Activated CD4-positive, alpha-beta memory T cell treated with anti-CD3 and anti-CD28 coated beads for 36 hours (primary cell): Measurements from ENCODE around the gene OR10P1. TPM values are rescaled to one million over a fixed set of nuclear protein-coding genes. Genes with fewer than 3 reads are reported as not detected.
A peak's percentile ranks its signal among the peaks of the same experiment; 100 is the strongest.

Experiments
- CTCF ChIA-PET: fragments of 350-600 bp; sonication (Branson Sonifier 250); formaldehyde crosslinking; loops from one replicate; lab custom pipeline; 2021; ENCODE audit warnings: antibody characterized with exemption, inconsistent platforms; lab: Charles Lee
- POLR2A ChIA-PET: fragments of 350-600 bp; sonication (Branson Sonifier 250); formaldehyde crosslinking; loops from one replicate; lab custom pipeline; 2021; ENCODE audit warnings: antibody characterized with exemption; lab: Charles Lee
- DNase-seq: peaks from one replicate; pipeline ENCODE4 v3.0.0-alpha.2; 2020
- H3K27ac Mint-ChIP-seq: one replicate; pipeline ENCODE4 v1.8.0; 2021; ENCODE audit warnings: mixed read lengths
- H3K27me3 Mint-ChIP-seq: one replicate; pipeline ENCODE4 v1.8.0; 2021; ENCODE audit warnings: mixed read lengths
- H3K36me3 Mint-ChIP-seq: one replicate; pipeline ENCODE4 v1.8.0; 2021; ENCODE audit warnings: mixed read lengths
- H3K4me1 Mint-ChIP-seq: one replicate; pipeline ENCODE4 v1.8.0; 2021; ENCODE audit warnings: low read depth, mixed read lengths
- H3K4me3 Mint-ChIP-seq: one replicate; pipeline ENCODE4 v1.8.0; 2021; ENCODE audit warnings: mild to moderate bottlenecking, mixed read lengths
- H3K9me3 Mint-ChIP-seq: one replicate; pipeline ENCODE4 v1.8.0; 2021; ENCODE audit warnings: mixed read lengths
- intact Hi-C: fragments of 100-400 bp; cut with micrococcal nuclease; formaldehyde crosslinking; loops from one replicate; pipeline ENCODE4 v1.15.1; 2023
- total RNA-seq, 2 experiments: library from RNA; stranded (reverse); gene quantifications; one replicate each; pipeline ENCODE4 v1.2.3, GENCODE V29; 2021

The OR10P1 gene
- total RNA-seq, 2 experiments from 2014 or later, result not detected

DNA sequence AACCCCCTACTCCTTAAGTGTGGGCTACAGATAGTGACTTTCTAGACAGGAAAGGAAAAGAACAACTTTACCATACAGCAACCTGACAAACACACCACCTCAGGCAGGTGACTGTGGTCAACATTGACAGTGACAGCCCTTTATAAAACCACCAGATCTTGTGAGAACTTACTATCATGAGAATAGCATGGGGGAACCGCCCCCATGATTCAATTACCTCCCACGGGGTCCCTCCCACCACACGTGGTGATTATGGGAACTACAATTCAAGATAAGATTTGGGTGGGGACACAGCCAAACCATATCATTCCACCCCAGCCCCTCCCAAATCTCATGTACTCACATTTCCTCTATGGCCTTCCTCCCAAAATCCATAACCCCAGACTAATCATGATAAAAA is 16.3 kb downstream of the OR10P1 start:
- intact Hi-C loops, result no loop called here
- CTCF ChIA-PET, result no interaction called here
- no peak for DNase-seq
- no peak overlapping the region for H3K4me3 Mint-ChIP-seq
- H3K36me3 Mint-ChIP-seq, result peaks cover 4% of the 10 kb centered on the region
- no peaks in the 10 kb centered on the region for H3K27me3 Mint-ChIP-seq
- H3K9me3 Mint-ChIP-seq, result peaks cover 36% of the 10 kb centered on the region
- H3K27ac Mint-ChIP-seq, result no peak overlapping the region
- POLR2A ChIA-PET, result no interaction called here
- peaks cover 24% of the 10 kb centered on the region for H3K4me1 Mint-ChIP-seq

DNA sequence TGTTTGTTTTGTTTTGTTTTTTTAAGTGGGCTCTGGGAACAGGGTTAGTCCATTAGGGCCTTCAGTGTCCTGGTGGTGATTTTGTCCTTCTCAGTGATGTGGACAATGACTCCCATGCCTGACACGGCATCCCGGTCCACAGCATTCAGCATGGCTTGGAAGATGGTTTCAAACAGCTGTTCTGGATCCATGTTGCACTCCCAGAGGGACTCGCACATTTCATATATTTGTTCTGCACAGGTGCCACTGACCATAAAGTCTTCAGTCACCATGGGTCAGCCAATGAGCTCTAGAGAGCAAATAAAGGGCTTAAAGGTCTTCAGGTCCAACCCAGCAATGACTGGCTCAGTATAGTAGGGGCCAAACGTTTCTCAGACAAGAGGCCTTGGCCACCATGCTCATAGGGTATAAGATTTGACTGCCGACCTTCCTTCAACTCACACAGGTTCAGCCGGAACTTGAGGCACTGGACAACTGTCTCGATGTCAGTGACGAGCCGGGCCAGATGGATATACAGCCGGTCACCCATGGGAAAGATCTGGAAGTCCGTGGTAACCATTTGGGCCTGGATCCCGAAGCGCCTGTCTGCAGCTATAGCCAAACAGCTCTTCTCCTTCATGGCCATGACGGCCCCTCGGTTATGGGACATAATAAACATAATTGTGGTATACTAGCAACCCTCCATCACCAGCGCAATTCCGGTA is 18.0 kb downstream of the OR10P1 start:
- Mint-ChIP-seq H3K27ac (no peak overlapping the region), H3K4me1 (peaks cover 24% of the 10 kb centered on the region), H3K4me3 (no peak overlapping the region), H3K27me3 (no peaks in the 10 kb centered on the region), H3K9me3 (peaks cover 26% of the 10 kb centered on the region), H3K36me3 (peaks cover 4% of the 10 kb centered on the region)
- POLR2A ChIA-PET, result no interaction called here
- DNase-seq, result no peak
- CTCF ChIA-PET, result interaction anchor here (0.7 to 0.9 kb wide), 3 partner anchors 20 to 97 kb away, joined by 3 read pairs; no protein-coding TSS in a partner anchor
- intact Hi-C loops, result loop anchor here (5.0 kb wide), 1 partner anchor 83 kb away; no protein-coding TSS in a partner anchor

DNA sequence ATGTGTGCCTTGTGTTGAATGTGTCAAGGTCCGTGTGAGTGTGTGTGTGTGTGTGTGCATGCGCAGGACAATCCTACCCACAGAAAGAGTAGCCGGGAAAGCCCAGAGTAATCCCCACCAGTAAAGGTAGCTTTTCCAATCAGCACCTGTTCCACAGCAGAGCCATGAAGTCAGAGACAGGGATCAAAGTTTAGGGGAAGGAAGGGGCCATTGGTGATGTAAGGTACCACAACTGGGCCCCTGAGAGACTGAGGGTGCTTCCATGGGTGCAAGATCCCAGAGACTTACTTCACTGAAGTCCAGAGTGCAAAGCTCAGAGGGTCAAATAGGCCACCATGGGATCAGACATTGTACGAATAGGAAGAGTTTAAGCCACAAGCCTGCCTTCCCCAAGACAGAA is 20.5 kb downstream of the OR10P1 start:
- no peak for DNase-seq
- Mint-ChIP-seq H3K27me3 (no peaks in the 10 kb centered on the region), H3K4me1 (peaks cover 8% of the 10 kb centered on the region), H3K36me3 (no peaks in the 10 kb centered on the region), H3K27ac (no peak overlapping the region), H3K9me3 (peaks cover 9% of the 10 kb centered on the region), H3K4me3 (no peak overlapping the region)
- ChIA-PET CTCF (interaction anchor here (0.6 to 4.5 kb wide), 29 partner anchors 12 to 507 kb away, joined by 3 to 122 read pairs (median 8); partner anchors contain the start of genes RDH5 and SARNP), POLR2A (no interaction called here)
- intact Hi-C loops, result loop anchor here (2.0 to 5.0 kb wide), 2 partner anchors 38 to 80 kb away; no protein-coding TSS in a partner anchor

DNA sequence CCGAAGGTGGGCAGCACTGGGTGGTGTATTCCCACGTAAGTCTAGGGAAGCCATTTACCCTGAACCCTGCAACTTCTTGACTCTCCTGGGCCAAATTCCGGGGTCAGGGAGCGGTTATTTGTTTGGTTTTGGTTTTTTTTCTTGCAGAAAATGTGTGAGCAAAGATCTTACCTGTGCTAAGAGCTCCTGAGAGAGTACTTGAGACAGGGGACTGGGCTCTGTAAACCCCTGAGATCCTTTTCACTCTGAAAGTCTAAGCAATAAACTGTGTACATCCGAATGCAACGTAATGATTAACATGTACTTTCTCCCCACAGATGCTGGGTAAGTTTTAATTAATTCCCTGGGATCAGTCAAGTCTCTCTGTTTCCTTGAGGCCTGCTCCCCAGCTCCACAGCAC is 21.5 kb downstream of the OR10P1 start:
- no peaks in the 10 kb centered on the region for H3K27me3 Mint-ChIP-seq
- intact Hi-C loops, result loop anchor here (5.0 kb wide), 1 partner anchor 79 kb away; no protein-coding TSS in a partner anchor
- ChIA-PET CTCF (interaction anchor here (1.0 to 4.5 kb wide), 7 partner anchors 13 to 470 kb away, joined by 3 to 122 read pairs (median 6); no protein-coding TSS in a partner anchor), POLR2A (no interaction called here)
- H3K4me3 Mint-ChIP-seq, result no peak overlapping the region
- peaks cover under 1% of the 10 kb centered on the region for H3K4me1 Mint-ChIP-seq
- no peak overlapping the region for H3K27ac Mint-ChIP-seq
- DNase-seq, result no peak
- H3K9me3 Mint-ChIP-seq, result peaks cover under 1% of the 10 kb centered on the region
- H3K36me3 Mint-ChIP-seq, result no peaks in the 10 kb centered on the region

DNA sequence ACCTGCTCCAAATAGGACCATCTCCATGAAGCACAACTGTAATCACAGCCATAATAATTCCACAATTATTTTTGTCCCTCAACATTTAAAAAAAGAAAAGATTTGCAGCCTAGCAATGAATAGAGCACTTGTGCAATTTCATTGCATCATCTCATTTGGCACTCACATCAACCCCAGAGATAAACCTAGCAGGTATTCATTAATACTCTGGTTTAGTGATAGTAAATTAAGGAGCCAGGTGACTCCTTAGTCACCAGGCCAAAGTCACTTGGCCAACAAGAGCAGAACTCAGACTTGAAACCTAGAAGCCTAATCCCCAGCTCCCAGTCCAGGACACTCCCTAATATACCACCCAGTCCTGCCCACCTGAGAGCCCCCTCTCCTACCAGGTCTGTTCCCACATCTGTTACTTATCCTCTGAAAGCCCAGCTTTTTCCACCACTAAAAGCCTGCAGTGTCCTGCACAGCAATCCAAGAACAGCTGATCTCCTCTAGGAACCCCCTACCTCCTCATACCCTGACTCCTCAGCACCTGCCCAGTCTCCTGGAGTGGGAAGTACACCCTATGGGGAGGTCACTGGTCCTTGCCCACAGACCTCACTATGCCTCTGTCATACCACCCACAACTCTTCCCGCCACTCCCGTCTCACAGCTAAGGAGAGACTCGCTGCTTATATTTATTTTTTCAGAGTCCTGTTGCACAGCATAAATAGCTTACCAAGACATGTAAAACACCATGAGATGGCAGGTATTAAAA is 22.1 kb downstream of the OR10P1 start:
- no peaks in the 10 kb centered on the region for H3K9me3 Mint-ChIP-seq
- CTCF ChIA-PET, result interaction anchor here (1.4 to 4.5 kb wide), 5 partner anchors 13 to 79 kb away, joined by 3 to 122 read pairs (median 6); no protein-coding TSS in a partner anchor
- H3K4me3 Mint-ChIP-seq, result no peak overlapping the region
- H3K36me3 Mint-ChIP-seq, result no peaks in the 10 kb centered on the region
- no peaks in the 10 kb centered on the region for H3K4me1 Mint-ChIP-seq
- H3K27ac Mint-ChIP-seq, result no peak overlapping the region
- DNase-seq, result no peak
- POLR2A ChIA-PET, result no interaction called here
- H3K27me3 Mint-ChIP-seq, result no peaks in the 10 kb centered on the region
- intact Hi-C loops, result loop anchor here (5.0 kb wide), 1 partner anchor 78 kb away; no protein-coding TSS in a partner anchor

DNA sequence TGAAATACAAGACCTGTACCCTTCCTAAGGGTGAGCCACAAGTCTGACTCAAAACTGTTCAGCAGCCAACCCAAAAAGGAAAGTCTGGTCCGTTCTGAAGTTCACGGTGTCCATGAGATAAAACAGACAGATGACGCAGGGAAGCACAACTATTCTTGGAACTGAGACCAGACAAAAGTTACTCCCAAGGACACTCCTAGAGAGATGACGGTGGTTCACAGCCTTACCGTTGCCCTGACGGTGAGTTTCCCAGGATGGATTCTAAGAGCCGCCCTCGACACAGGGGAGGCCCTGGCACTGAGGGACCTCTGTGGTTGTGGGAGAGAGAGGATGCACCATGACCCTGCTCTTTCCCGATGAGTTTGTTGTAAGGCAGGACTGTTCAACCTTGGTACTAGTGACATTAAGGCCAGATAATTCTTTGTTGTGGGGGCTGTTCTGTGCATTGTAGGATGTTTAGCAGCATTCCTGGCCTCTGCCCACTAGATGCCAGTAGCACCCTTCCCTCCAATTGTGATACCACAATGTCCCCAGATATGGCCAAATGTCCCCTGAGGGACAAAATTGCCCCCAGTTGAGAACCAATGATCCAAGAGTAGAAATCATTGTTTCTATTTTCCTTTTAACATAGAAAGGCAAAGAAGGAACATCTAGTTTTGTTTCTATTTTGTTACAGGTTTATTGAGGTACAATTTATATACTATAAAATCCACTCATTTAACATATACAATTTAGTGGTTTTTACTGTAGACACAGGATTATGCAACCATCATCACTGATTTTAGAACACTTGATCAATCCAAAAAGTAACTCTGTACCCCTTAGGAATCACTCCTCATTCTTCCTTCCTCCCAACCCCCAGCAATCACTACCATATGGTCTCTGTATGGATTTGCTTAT is 23.0 kb downstream of the OR10P1 start:
- intact Hi-C loops, result loop anchor here (5.0 kb wide), 1 partner anchor 78 kb away; no protein-coding TSS in a partner anchor
- H3K36me3 Mint-ChIP-seq, result no peaks in the 10 kb centered on the region
- no peak overlapping the region for H3K4me3 Mint-ChIP-seq
- H3K27ac Mint-ChIP-seq, result no peak overlapping the region
- H3K9me3 Mint-ChIP-seq, result no peaks in the 10 kb centered on the region
- peak; percentile 30 for DNase-seq
- CTCF ChIA-PET, result interaction anchor here (1.6 to 4.5 kb wide), 3 partner anchors 14 to 78 kb away, joined by 6 to 122 read pairs (median 6); no protein-coding TSS in a partner anchor
- no peaks in the 10 kb centered on the region for H3K27me3 Mint-ChIP-seq
- POLR2A ChIA-PET, result no interaction called here
- no peaks in the 10 kb centered on the region for H3K4me1 Mint-ChIP-seq

DNA sequence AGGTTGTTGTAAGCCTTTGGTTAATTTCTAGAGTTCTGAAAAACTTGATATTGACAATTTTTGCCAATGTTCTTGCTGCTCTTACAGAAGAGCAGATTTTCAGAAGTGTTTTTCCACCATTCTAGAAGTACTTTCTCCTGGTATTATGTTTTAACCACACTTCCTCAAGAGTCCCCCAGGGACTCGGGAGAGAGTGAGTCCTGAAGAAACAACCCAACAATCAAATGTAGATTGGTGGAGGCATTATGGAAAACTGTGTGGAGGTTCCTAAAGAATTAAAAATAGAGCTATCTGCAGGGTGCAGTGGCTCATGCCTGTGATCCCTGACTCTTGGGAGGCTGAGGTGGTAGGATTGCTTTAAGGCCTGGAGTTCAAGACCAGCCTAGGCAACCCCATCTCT is 26.7 kb downstream of the OR10P1 start:
- Mint-ChIP-seq H3K27ac (no peak overlapping the region), H3K27me3 (no peaks in the 10 kb centered on the region), H3K4me3 (no peak overlapping the region), H3K9me3 (no peaks in the 10 kb centered on the region), H3K36me3 (no peaks in the 10 kb centered on the region), H3K4me1 (no peaks in the 10 kb centered on the region)
- ChIA-PET POLR2A (interaction anchor here (0.6 kb wide), 1 partner anchor 685 kb away, joined by 3 read pairs; no protein-coding TSS in a partner anchor), CTCF (interaction anchor here (0.6 kb wide), 1 partner anchor 20 kb away, joined by 3 read pairs; no protein-coding TSS in a partner anchor)
- no peak for DNase-seq
- intact Hi-C loops, result no loop called here

DNA sequence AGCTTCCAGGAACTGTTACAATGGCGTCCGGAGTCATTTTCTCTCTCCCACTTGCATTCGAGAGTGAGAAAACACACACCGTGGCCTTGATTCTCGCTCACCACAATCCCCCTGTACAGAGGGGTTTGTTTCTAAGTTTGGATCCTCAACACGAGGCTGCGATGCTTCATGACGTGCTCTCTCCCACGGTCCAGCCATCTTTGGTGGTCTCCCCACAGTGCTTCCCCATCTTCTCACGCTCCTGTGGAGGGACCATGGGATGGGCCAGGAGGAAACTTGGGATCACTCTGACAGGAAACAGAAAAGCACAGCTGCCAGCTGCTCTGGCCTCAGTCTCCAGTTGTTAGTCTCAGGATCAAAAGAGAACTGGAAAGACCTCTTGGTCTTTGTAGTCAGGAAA is 28.1 kb downstream of the OR10P1 start:
- ChIA-PET CTCF (interaction anchor here (0.5 kb wide), 1 partner anchor 68 kb away, joined by 3 read pairs; no protein-coding TSS in a partner anchor), POLR2A (no interaction called here)
- H3K27ac Mint-ChIP-seq, result no peak overlapping the region
- no peaks in the 10 kb centered on the region for H3K9me3 Mint-ChIP-seq
- intact Hi-C loops, result no loop called here
- DNase-seq, result no peak
- H3K4me3 Mint-ChIP-seq, result no peak overlapping the region
- H3K36me3 Mint-ChIP-seq, result no peaks in the 10 kb centered on the region
- peaks cover 2% of the 10 kb centered on the region for H3K27me3 Mint-ChIP-seq
- no peaks in the 10 kb centered on the region for H3K4me1 Mint-ChIP-seq

DNA sequence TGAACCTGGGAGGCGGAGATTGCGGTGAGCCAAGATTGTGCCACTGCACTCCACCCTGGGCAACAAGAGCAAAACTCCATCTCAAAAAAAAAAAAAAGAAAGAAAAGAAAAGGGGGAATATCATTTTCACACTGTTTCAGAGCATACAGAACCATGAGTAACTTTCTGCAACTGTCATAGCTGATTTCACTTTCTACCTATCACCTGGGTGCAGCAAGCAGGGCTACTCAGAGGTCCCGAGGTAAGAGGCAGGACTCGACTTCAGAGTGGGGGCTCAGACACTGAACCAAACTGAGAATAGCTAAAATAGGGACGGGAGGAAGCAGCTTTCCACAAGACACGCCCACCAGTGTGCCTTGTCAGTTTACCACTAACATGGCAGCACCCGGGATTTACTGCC is 29.8 kb downstream of the OR10P1 start:
- CTCF ChIA-PET, result interaction anchor here (0.9 kb wide), 1 partner anchor 10 kb away, joined by 3 read pairs; no protein-coding TSS in a partner anchor
- Mint-ChIP-seq H3K27ac (no peak overlapping the region), H3K4me3 (no peak overlapping the region), H3K36me3 (no peaks in the 10 kb centered on the region), H3K9me3 (no peaks in the 10 kb centered on the region), H3K27me3 (peaks cover 2% of the 10 kb centered on the region), H3K4me1 (no peaks in the 10 kb centered on the region)
- intact Hi-C loops, result no loop called here
- POLR2A ChIA-PET, result no interaction called here
- no peak for DNase-seq

DNA sequence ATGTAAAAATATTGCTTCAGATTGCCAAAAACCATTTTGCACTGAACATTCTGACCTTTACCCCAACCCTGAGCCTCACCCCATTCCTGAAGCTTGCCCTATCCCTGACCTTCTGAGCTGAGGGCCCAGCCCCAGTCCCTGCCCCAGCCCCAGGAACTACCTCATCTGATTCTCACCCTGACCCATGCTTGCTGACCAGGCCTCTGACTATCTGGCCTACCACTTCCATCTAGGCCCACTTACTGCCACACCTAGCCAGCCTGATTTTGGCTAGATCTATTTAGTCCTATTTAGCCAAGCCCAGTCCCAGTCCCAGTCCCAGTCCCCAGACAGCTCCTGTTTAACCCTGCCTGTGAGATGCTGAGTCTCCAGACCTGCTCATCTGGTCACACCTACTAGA is 33.6 kb downstream of the OR10P1 start:
- intact Hi-C loops, result no loop called here
- Mint-ChIP-seq H3K9me3 (no peaks in the 10 kb centered on the region), H3K4me1 (no peaks in the 10 kb centered on the region), H3K27ac (no peak overlapping the region), H3K36me3 (no peaks in the 10 kb centered on the region), H3K4me3 (no peak overlapping the region), H3K27me3 (peaks cover 2% of the 10 kb centered on the region)
- CTCF ChIA-PET, result no interaction called here
- no peak for DNase-seq
- POLR2A ChIA-PET, result no interaction called here

DNA sequence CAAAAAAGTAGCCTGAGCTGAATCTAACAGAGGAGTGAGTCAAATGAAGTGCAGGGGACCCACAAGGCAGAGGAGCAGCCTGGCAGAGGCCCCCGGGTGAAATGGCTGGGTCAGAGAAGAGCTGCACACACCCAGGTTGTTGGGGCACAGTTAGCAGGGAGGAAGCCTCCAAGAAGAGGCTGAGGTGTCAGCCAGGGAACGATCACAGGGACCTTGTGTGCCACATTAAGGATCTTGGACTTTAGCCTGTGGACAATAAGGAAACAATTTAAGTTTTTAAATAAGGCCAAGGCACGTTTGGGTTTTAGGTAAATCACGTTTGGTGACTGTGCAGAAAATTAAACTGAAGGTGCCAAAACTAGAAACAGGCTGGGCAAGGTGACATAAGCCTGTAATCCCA is 35.1 kb downstream of the OR10P1 start:
- POLR2A ChIA-PET, result no interaction called here
- intact Hi-C loops, result no loop called here
- no peak overlapping the region for H3K27ac Mint-ChIP-seq
- CTCF ChIA-PET, result interaction anchor here (1.0 kb wide), 1 partner anchor 16 kb away, joined by 3 read pairs; no protein-coding TSS in a partner anchor
- peaks cover 4% of the 10 kb centered on the region for H3K27me3 Mint-ChIP-seq
- DNase-seq, result no peak
- no peak overlapping the region for H3K4me3 Mint-ChIP-seq
- no peaks in the 10 kb centered on the region for H3K9me3 Mint-ChIP-seq
- H3K36me3 Mint-ChIP-seq, result no peaks in the 10 kb centered on the region
- H3K4me1 Mint-ChIP-seq, result no peaks in the 10 kb centered on the region
